MM.1S (cell line): ENCODE results near the gene MTMR8.

ENCODE experiments used
- DNase-seq: peaks from one replicate; pipeline ENCODE4 v3.0.0-alpha.2; 2015
- H2AFZ ChIP-seq: fragments of 300-600 bp; sonication (generic); 2 replicates; pipeline ENCODE4 v1.6.0; 2016; ENCODE audit warnings: antibody characterized with exemption, low read length
- H3F3A ChIP-seq: fragments of 300-600 bp; sonication (generic); 2 replicates; pipeline ENCODE4 v1.6.1; 2016; ENCODE audit warnings: mild to moderate bottlenecking, antibody characterized with exemption, low read length, moderate library complexity, mixed read lengths; ENCODE audit not compliant: insufficient read depth
- H3K27ac ChIP-seq: fragments of 300-600 bp; sonication (generic); 2 replicates; pipeline ENCODE4 v1.5.1; 2016; ENCODE audit warnings: mild to moderate bottlenecking, low read length
- H3K27me3 ChIP-seq: fragments of 300-600 bp; sonication (generic); replicated peaks from 2 replicates; pipeline ENCODE4 v1.6.0; 2016; ENCODE audit warnings: low read length; ENCODE audit not compliant: insufficient read depth
- H3K36me3 ChIP-seq: fragments of 300-600 bp; sonication (generic); replicated peaks from 2 replicates; pipeline ENCODE4 v1.6.1; 2016; ENCODE audit warnings: mild to moderate bottlenecking, low read length, mixed read lengths; ENCODE audit not compliant: insufficient read depth
- H3K4me1 ChIP-seq: fragments of 300-600 bp; sonication (generic); 2 replicates; pipeline ENCODE4 v1.6.1; 2016; ENCODE audit warnings: low read length, mixed read lengths
- H3K4me2 ChIP-seq: fragments of 300-600 bp; sonication (generic); 2 replicates; pipeline ENCODE4 v1.6.0; 2016; ENCODE audit warnings: low read depth, low read length
- H3K4me3 ChIP-seq: fragments of 300-600 bp; sonication (generic); 2 replicates; pipeline ENCODE4 v1.5.1; 2016; ENCODE audit warnings: low read length, mixed read lengths
- H3K79me2 ChIP-seq: fragments of 300-600 bp; sonication (generic); 2 replicates; pipeline ENCODE4 v1.6.1; 2016; ENCODE audit warnings: mixed run types, low read length, mixed read lengths
- H3K9ac ChIP-seq: fragments of 300-600 bp; sonication (generic); 2 replicates; pipeline ENCODE4 v1.6.1; 2016; ENCODE audit warnings: low read length, mixed read lengths
- H3K9me2 ChIP-seq: fragments of 300-600 bp; sonication (generic); replicated peaks from 2 replicates; pipeline ENCODE4 v1.6.1; 2016; ENCODE audit warnings: mild to moderate bottlenecking, low read length, mixed read lengths; ENCODE audit not compliant: insufficient read depth
- H3K9me3 ChIP-seq: fragments of 300-600 bp; sonication (generic); replicated peaks from 2 replicates; pipeline ENCODE4 v1.6.1; 2016; ENCODE audit warnings: mild to moderate bottlenecking, low read length, mixed read lengths; ENCODE audit not compliant: insufficient read depth
- H4K20me1 ChIP-seq: fragments of 300-600 bp; sonication (generic); 2 replicates; pipeline ENCODE4 v1.6.1; 2016; ENCODE audit warnings: mild to moderate bottlenecking, low read length, moderate library complexity, mixed read lengths; ENCODE audit not compliant: insufficient read depth
- CTCF ChIP-seq: fragments of 300-600 bp; sonication (generic); IDR thresholded peaks from 2 replicates; pipeline ENCODE4 v1.5.1; 2016; ENCODE audit warnings: antibody characterized with exemption, low read length, mixed read lengths
- EZH2 ChIP-seq: fragments of 300-600 bp; sonication (generic); optimal IDR thresholded peaks from 2 replicates; pipeline ENCODE3; 2017; ENCODE audit warnings: low read depth, mild to moderate bottlenecking, antibody characterized with exemption, low read length, mixed read lengths
- EZH2phosphoT487 ChIP-seq: fragments of 300-600 bp; sonication (generic); IDR thresholded peaks from 2 replicates; pipeline ENCODE4 v1.6.1; 2018; ENCODE audit warnings: antibody characterized with exemption, low read length

Gene MTMR8

GRCh38 chrX:64350047-64350446, 45.2 kb downstream of the MTMR8 start:
- Histone ChIP-seq H3K9ac (no peak overlapping the region), H3K79me2 (no peaks in the 10 kb centered on the region), H3K36me3 (no peaks in the 10 kb centered on the region), H2AFZ (no peak overlapping the region), H3K4me2 (no peak overlapping the region), H3K9me2 (no peaks in the 10 kb centered on the region), H3F3A (no peaks in the 10 kb centered on the region), H4K20me1 (no peaks in the 10 kb centered on the region), H3K27me3 (no peaks in the 10 kb centered on the region), H3K27ac (no peak overlapping the region), H3K9me3 (no peaks in the 10 kb centered on the region), H3K4me1 (no peaks in the 10 kb centered on the region), H3K4me3 (no peak overlapping the region)
- no peak for TF ChIP-seq EZH2
- TF ChIP-seq EZH2phosphoT487: no peak
- TF ChIP-seq CTCF: no peak
- no peak for DNase-seq

GRCh38 chrX:64342811-64343210, 52.4 kb downstream of the MTMR8 start:
- H3K79me2 ChIP-seq: no peaks in the 10 kb centered on the region
- H3K9ac ChIP-seq: no peak overlapping the region
- H4K20me1 ChIP-seq: no peaks in the 10 kb centered on the region
- H3K4me3 ChIP-seq: no peak overlapping the region
- TF ChIP-seq EZH2phosphoT487: no peak
- TF ChIP-seq CTCF: no peak
- TF ChIP-seq EZH2: no peak
- H3K4me1 ChIP-seq: no peaks in the 10 kb centered on the region
- no peaks in the 10 kb centered on the region for H3K9me2 ChIP-seq
- H3K4me2 ChIP-seq: no peak overlapping the region
- no peaks in the 10 kb centered on the region for H3F3A ChIP-seq
- H3K9me3 ChIP-seq: no peaks in the 10 kb centered on the region
- no peaks in the 10 kb centered on the region for H3K36me3 ChIP-seq
- no peak for DNase-seq
- no peaks in the 10 kb centered on the region for H3K27me3 ChIP-seq
- no peak overlapping the region for H2AFZ ChIP-seq
- H3K27ac ChIP-seq: no peak overlapping the region

- no peaks in the 10 kb centered on the region for H4K20me1 ChIP-seq
- H3K9me3 ChIP-seq: no peaks in the 10 kb centered on the region
Observed at GRCh38 chrX:64338296-64338695, 57.0 kb downstream of the MTMR8 start.

More at GRCh38 chrX:64338296-64338695, 57.0 kb downstream of the MTMR8 start:
- Histone ChIP-seq H3K9ac (no peak overlapping the region), H3F3A (no peaks in the 10 kb centered on the region), H3K4me2 (no peak overlapping the region), H3K79me2 (no peaks in the 10 kb centered on the region), H3K27ac (no peak overlapping the region), H3K4me3 (no peak overlapping the region), H2AFZ (no peak overlapping the region), H3K27me3 (no peaks in the 10 kb centered on the region), H3K4me1 (no peaks in the 10 kb centered on the region), H3K36me3 (no peaks in the 10 kb centered on the region), H3K9me2 (no peaks in the 10 kb centered on the region)
- TF ChIP-seq CTCF (no peak), EZH2phosphoT487 (no peak), EZH2 (no peak)
- DNase-seq: no peak
